ENCODE measurements around the gene OLA1.
A peak's percentile ranks its signal among the peaks of the same experiment; 100 is the strongest.
"Not testable (repeated sequence)": the region's sequence is repeated elsewhere in the genome, so short reads cannot be mapped to it uniquely, and the experiment has no call there.

Gene OLA1

GRCh38 chr2:174248187-174248997 is at the start of gene OLA1:
OLA1 (minus strand) TSS chr2:174248532; CDS start chr2:174246815, 1,717 bp downstream.
- DNase-seq (ENCODE audit: low read depth) = peak; percentile 95

DNA sequence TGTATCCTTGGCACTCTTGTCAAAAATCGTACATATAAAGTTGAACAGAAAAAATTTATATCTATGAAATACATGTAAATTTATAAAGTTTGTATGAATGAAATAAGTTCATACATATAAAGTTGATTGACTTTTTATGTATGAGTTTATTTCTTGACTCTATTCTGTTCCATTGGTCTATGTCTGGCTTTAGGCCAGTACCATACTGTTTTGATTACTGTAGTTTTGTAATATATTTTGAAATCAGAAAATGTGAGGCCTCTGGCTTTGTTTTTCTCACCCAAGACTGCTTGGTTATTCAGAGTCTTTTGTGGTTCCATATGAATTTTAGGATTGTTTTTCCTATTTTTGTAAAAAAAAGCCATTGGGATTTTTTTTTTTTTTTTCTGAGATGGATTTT is 44.6 kb upstream of the OLA1 start:
- no peak for DNase-seq (ENCODE audit: low read depth)

GRCh38 chr2:174286172-174286571 is 37.8 kb upstream of the OLA1 start:
- DNase-seq (ENCODE audit: low read depth) = no peak

- no peak for DNase-seq (ENCODE audit: low read depth)
Measured at GRCh38 chr2:174282441-174282840, 34.1 kb upstream of the OLA1 start.

DNA sequence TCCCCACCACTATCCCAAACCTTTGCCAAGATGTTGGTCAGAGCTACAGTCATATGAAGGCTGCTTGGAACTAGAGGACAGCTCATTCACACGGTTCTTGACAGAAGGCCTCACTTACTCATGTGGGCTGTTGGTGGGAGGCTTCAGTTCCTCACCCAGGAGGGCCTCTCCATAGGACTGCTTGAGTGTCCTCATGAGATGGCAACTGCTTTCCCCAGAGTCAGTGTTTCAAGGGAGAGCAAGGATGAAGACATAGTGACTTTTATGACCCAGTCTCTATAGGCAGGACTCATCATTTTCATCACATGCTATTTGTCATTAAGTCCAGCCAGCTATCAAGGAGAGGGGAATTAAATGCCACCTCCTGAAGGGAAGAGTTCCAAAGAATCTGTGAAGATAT is 33.4 kb upstream of the OLA1 start:
- DNase-seq (ENCODE audit: low read depth) = no peak

DNA sequence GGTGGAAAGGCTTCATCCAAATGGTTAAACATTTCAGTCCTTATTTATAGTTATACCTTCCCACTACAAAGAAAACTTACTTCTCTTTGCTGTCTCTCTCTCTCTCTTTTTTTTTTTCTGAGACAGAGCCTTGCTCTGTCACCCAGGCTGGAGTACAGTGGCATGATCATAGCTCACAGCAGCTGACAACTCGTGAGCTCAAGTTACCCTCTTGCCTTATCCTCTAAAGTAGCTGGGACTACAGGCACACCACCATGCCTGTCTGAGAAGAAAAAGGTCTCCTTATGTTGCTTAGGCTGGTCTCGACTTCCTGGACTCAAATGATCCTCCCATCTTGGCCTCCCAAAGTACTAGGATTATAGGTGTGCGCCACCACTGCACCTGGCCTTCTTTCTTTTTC is 32.3 kb upstream of the OLA1 start:
- DNase-seq (ENCODE audit: low read depth) = no peak

DNA sequence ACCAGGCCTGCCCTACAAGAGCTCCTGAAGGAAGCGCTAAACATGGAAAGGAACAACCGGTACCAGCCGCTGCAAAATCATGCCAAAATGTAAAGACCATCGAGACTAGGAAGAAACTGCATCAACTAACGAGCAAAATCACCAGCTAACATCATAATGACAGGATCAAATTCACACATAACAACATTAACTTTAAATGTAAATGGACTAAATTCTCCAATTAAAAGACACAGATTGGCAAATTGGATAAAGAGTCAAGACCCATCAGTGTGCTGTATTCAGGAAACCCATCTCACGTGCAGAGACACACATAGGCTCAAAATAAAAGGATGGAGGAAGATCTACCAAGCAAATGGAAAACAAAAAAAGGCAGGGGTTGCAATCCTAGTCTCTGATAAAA is 21.9 kb upstream of the OLA1 start:
- not testable (repeated sequence) for DNase-seq (ENCODE audit: low read depth)

- no peak for DNase-seq (ENCODE audit: low read depth)
Measured at GRCh38 chr2:174266288-174266687, 18.0 kb upstream of the OLA1 start.

- no peak for DNase-seq (ENCODE audit: low read depth)
Measured at GRCh38 chr2:174263997-174264396, 15.7 kb upstream of the OLA1 start.

- no peak for DNase-seq (ENCODE audit: low read depth)
Measured at GRCh38 chr2:174259981-174260380, 11.6 kb upstream of the OLA1 start.

- DNase-seq (ENCODE audit: low read depth) = no peak
Measured at GRCh38 chr2:174254267-174254666, 5.9 kb upstream of the OLA1 start.

GRCh38 chr2:174248998-174249592 is 763 bp upstream of the OLA1 start:
- DNase-seq (ENCODE audit: low read depth) = no peak

DNA sequence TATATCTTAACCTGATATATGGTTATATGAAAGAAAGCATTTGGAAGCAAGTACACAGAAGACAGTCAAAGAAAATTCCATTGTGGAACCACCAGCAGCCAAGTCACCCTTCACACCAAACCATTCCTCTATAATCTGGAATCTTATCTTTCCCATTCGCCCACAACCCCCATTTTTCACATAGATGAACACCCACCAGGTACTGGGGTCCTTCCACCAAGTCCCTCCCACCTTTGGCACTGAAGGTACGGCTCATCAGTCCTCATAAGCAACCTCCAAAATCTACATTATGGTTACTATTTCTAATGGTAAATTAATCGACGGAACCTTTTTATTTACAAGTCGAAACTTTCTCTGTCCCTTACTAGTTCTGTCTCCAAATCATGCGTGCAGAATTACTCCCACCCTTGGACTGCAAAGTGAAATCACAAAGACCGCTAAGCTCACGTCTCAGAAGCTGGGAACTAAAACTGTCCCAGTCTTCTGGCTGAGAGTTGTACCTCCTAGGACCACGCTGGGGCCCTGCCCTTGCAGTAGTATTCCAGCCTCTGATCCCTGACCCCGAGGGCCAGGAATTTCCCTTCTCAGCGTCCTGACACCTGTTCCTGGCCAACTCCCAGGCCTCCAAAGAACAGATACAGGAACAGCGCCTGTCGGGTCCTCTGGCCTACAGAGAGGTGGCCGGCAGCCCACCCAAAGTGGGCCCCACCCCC is 702 bp downstream of the OLA1 start:
- no peak for DNase-seq (ENCODE audit: low read depth)

DNA sequence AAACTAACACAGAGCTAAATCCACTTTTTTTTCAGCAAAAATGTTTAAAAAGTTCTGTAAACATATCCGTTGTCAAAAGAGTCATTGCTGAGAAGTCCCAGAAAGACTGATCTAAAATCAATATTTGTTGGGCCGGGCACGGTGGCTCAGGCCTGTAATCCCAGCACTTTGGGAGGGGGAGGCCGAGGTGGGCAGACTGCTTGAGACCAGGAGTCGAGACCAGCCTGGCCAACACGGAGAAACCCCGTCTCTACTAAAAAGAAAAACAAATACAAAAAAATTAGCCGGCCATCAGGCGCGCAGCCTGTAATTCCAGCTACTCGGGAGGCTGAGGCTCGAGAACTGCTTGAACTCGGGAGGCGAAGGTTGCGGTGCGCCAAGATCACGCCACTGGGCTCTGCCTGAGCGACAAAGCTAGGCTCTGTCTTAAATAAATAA is 1.4 kb downstream of the OLA1 start:
- DNase-seq (ENCODE audit: low read depth) = no peak

- not testable (repeated sequence) for DNase-seq (ENCODE audit: low read depth)
Measured at GRCh38 chr2:174245628-174246027, 2.7 kb downstream of the OLA1 start.

DNA sequence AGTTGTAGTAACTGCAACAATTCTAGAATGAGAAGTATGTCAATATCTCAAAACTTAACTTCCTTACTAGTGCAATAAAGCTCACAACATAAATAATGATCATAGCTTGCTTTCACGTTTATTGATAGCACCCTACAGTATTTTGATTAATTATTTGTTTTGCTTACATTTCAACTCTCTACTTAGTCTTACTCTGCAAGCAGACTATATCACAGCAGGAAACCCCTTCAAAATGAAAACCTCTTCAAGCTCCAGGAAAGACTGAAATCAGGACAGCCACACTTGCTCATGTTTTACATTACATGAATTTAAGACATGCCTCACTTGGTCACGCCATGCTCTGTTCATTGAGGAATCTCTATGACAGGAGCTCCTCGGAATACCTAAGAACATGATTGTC is 3.3 kb downstream of the OLA1 start:
- no peak for DNase-seq (ENCODE audit: low read depth)

DNA sequence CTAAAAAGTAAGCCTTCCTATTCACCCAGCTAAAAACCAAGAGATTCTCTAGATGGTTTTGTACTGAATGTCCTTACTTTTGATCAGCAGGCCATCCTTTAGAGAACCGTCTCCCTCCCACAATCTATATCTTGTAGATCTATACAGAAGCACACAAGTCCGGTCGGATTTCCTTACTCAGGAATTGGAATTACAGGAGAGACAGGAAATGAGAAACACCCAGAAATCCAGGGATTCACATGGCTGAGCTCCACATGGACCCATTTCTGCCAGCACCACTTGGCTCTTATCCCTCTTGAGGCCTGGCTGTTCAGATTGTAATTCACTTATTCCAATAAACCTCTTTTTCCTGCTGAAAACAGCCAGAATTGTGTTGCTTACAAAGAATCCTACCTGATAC is 4.5 kb downstream of the OLA1 start:
- DNase-seq (ENCODE audit: low read depth) = no peak

GRCh38 chr2:174240097-174240496 is 8.2 kb downstream of the OLA1 start:
- DNase-seq (ENCODE audit: low read depth) = no peak

DNA sequence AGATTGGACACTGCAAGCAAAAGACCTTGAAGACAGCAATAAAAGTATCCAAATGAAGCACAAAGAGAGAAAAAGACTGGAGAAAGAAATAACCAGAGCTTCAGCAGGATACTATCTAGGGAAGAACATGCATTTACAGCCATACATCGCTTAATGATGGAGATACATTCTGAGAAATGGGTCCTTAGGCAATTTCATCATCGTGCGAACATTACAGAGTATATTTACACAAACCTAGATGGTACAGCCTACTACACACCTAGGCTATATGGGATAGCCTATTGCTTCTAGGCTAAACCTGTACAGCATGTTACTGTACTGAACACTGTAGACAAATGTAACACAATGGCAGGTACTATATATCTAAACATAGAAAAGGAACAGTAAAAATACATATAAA is 11.9 kb downstream of the OLA1 start:
- DNase-seq (ENCODE audit: low read depth) = no peak

GRCh38 chr2:174235680-174236079 is 12.7 kb downstream of the OLA1 start:
- no peak for DNase-seq (ENCODE audit: low read depth)

- DNase-seq (ENCODE audit: low read depth) = no peak
Measured at GRCh38 chr2:174233771-174234275, 14.5 kb downstream of the OLA1 start.

- no peak for DNase-seq (ENCODE audit: low read depth)
Measured at GRCh38 chr2:174227748-174228147, 20.6 kb downstream of the OLA1 start.
